ENCODE measurements around the gene APOBEC3H.
A peak's percentile ranks its signal among the peaks of the same experiment; 100 is the strongest.

APOBEC3H gene

DNA sequence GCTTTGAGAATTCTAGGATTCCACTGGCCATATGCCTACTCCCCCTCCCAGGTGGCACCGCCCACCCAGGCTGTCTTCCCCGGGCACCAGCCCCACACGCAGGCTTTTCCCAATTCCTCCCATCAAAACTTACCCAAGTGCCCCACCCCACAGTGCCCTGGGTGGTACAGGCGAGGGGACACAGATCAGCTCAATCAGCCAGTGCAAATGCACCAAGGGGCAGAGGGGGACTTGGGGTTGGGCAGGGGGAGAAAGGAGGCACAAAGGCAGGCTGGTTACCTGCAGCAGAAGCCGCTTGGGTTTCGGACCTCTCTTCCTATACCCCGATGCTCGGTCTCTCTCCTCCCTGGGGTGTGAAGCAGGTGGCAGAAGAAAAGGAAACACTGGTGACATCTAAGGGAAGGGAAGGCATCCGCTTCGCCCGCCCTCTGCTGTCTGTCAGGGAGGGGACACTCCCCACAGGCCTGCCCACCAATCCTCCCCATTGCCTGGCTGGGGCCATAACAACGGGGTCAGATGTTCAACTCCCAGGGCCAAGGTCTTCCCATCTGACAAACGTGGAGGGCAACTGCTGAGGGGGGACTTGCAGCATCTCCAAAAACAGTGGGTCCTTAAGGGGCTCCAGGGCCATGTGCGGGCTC, 41.4 kb downstream of the APOBEC3H start:
- no peak for DNase-seq

DNA sequence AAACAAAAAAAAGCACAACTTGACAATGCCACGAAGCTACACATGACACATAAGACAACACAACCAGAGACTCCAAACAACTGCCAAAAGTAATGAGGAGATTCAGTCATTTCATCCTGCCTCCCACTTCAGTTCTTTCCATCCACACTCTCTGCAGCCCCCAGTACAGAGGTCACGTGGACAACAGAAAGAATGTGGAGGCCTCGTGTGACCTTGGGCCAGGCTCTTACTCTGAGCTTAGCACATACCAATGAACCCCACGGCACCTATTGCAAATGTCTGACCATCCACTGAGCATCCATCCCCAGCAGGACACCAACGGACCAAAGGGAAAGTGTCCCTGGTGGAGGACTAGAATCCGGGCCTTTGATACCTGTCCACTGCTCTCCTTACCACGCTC, 42.9 kb downstream of the APOBEC3H start:
- no peak for DNase-seq

DNA sequence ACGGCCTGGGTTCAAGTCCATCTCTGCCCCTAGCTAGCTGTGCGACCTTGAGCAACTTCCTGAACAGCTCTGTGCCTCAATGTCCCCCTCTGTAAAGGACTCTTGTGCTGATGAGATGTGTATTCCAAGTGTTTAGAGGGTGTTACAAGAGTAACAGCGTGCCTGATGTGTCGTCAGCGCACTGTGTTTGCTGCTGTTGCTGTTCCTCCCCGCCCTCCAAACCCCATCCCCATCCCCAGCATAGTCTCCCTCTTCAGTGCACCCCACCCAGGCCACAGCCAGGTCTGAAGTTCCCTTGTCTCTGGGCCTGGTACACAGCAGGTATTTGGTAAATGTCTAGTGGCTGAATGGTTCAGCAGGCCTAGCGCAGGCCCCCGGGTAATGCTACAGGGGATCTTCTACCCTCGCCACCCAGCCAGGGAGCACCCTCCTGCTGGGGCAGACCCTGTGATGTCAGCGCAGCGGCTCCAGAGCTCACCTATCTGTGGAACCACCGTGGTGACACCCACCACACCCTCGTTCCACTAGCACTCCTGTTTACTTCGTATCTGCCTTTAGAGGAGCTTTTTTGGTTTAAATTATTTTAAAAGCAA, 45.1 kb downstream of the APOBEC3H start:
- DNase-seq = no peak

DNA sequence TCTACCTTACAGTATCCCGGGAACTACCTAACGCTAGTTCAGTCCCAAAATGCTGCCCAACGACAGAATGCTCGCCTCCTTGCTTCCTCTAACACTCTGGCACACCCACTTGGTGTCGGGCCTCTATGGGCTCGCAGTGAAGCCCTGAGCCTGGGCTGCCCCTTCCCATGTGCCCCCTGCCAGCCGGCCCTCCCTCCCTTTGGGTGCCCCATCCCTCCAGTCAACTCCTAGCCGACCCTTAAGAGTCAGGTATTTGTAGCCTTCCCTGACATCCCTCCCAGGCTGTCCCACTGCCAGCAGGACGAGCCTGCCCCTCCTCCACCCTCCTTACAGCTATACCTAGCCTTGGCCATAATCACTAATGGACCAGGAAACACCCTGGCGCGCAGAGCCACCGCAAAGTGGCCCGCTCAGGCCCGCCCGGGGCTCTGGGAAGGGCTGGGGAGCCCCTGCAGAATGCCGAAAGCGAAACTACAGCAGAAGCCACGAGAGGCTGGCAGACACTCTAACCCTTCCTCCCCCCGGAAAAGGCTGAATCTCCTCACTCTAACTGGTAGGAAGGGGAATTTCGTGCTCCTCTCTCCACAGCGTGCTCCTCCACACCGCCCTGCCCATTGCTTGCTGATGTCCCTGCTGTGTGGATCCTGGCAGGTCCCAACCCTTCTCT, 47.2 kb downstream of the APOBEC3H start:
- DNase-seq = peak; percentile 53 to 62

DNA sequence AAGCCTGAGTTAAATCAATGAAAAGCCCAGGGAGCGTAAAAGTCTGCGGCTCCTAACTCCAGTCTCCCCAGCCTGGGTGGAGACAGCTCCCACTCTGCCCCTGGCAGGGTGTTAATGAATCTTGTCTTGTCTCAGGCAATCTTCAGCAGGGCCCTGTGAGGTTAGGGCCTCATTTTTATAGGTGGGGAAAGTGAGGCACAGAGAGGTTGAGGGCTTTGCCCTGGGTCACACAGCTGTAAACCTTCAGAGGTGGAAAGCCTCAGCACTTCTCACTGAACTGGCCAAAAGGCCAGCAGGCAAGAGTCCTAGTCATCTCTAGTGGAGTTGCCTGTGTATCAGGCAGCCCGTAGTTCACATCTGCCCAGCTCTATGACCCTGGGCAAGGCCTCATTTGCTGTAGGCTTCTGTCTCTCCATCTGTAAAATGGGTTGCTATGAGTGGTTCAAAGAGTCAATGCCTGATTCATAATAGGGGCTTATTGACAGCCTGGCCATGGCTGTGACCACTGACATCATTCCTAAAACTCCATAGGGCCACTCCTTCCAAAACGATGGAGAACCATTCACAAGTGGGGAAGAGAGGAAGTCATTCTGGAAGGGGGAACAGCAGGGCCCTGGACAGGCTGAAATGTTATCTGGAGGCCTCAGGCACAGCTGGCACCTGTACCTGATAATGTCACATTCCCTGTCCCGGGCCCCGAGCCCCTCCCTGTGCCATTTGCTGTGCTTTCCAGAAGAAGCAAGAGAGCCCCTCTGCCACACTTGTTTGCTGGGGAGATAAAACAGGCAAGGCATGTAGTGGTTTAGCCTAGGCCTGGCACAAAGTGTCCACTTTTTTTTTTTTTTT, 49.4 kb downstream of the APOBEC3H start:
- no peak for DNase-seq

DNA sequence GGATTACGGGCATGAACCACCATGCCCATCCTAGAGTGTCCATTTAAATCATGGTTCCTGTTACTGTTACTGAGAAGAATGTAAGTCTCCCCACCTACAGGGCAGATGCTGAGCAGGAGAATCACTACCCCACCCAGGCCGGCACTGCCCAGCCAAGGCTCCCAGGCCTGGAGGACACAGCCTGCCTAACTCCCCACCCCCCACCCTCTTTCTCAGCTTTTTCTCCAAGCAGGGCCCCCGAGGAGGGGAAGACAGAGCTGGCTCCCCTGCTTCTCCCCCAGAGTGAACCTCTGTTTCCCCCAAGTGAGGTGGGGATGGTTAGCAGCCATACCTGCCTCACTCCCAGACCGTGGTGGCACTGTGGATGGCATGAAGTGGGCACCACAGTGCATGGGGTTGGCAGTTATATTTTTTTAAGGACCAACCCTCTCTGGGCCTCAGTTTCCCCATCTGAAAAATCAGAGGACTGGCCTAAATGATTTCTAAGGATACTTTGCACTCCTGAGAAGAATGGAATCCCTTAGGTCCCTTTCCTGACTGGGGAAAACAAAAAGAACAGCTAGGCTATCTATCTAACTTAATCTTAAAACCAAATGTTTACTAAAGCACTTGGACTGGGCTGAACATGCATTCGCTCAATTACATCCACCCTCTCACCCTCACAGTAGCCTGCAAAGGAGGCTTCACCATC, 50.4 kb downstream of the APOBEC3H start:
- no peak for DNase-seq

DNA sequence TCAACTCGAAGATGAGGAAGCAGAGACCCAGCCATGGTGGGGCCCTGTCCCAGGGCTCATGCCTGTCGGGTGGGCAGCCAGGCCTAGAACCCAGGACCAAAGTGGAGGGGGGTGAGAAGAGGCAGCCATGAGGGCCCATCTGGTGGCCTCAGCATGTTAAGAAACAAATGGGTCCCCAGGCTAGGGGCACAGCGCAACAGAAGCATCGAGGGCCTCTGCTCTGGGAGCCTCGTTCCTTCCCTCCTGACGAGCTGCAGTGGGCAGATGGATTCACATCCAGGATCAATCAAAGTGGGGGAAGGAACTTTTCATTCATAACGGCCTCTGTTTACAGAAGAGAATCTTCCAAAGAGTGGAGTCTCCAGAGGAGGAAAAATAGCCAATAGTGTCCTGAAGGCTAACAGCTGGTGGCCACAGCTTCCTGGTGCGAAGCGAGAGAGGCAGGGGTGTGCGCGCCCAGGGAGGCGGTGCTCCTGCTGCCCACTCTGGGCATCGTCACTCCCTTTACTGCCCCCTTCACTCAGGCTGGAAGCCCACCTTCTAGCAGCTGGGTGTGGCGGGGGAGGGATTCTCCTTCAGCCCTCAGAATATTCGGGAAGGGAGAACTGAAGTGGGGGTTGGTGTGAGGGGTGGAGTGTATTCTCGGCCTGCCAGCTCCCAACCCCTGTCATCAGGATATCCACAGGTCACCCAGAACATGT, 51.1 kb downstream of the APOBEC3H start:
- no peak for DNase-seq

DNA sequence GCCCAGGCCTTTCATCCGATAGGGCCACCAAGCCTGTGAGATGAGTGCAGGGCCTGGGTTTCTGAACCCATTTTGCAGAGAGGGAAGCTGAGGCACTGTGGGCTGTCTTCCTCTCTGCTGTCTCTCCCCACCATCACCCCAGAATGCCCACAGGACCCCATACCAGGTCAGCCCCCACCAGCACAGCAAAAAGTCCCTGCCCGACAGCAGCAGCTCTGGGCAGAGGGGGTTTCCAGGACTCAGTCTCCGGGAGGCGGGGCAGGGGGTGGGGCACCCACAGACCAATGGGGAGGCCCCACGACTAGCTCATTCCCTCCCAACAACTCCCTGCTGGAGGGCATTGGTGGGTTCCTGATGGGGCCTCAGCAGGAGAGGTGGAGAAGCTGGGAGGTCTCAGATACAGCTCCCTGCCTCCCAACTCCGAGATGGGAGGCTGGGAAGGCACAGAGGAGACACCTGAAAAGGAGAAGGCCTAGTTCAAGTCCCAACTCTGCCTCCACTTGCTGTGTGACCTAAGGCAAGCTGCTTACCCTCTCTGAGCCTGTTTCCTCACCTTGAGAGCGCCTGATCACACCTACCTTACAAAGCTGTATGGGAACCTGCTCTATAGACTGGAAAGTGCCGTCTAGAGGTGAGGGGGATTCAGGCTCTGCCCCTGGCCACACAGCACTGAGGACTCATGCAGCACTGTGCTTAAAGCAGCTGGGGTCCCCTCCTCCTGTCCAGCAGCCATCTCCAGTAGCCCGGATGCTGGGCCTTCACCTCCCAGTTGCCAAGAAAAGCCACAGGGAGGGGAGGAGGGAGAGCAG, 51.9 kb downstream of the APOBEC3H start:
- DNase-seq = peak; percentile 67 to 75

DNA sequence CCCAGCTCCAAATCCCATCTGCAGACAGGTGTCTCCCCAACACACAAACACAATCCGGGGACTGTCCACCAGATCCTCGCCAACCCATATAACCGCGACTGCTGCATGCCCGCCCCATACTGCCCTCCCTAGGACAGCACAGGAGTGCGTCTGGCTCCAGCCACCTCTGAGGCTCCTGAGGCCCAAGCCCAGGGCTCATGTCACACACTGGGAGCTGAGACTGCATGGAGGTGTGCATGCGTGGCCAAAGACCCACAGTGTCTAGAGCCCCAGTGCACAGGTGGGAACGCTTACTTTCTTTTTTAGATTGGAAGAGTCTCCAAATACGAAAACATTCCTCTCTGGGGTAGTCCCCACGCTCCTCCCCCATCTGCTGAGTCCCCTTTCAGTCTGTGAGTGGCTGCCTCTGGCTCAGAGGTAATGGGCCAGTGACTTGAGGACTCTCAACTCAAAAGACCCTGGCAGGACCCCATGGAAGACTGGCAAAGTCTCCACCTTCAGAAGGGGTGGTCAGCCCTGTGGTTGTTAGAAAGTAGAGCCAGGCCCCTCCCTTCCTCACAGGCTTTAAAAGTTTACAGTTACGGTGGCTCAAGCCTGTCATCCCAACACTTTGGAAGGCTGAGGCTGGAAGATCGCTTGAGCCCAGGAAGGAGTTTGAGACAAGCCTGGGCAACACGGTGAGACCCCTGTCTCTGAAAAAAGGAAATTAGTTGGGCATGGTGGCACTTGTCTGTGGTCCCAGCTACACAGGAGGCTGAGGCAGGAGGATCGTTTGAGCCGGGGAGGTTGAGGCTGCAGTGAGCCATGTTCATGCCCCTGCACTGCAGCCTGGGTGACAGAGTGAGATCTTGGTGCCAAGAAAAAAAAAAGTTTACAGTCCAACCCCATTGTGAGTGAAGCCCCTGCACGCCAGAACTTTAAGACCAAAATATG, 53.1 kb downstream of the APOBEC3H start:
- no peak for DNase-seq

DNA sequence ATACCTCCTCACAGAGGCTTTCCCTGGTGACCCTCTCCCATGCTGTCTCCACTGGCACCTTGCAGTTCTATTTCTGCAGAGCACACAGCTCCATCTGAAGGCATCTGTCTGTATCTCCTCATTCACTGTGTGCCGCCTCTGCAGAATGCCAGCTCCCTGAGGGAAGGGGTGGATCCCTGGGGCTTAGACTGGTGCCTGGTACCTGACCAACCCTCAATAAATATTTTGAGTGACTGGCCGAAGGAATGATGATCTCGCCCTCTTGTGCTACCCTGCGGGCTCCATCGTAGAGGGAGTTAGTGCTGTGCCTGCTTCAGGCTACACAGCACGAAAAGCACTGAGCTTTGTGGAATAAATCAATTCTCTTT, 53.8 kb downstream of the APOBEC3H start:
- no peak for DNase-seq

DNA sequence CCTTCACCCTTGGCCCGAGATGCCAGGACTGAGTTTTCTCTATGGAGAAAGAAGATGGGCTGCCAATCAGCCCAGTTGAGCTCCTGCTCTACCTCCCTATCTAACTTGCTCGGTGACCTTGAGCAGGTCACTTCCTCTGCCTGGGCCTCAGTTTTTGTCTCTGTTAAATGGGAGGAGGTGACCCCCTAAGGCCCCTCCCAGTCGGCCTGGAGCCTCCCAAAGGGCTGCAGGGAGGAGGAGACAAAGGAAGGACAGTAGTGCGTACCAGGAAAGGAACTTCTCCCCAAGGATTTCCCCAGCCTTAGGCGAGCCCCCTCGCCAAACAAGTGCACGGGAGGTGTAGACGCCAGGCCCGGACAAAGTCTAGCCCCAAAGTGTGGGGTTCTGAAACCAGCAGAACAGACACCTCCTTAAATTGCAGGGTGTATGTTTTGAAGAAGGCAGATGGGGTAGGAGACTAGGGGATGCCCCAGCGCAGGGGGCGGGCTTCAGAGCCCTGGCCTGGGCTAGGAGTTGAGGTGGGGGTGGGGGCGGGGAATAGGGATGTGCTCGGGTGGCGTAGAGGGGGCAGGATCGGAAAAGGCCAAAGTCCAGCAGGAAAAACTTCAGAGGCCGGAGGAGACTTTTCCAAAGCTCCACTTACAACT, 54.4 kb downstream of the APOBEC3H start:
- no peak for DNase-seq

DNA sequence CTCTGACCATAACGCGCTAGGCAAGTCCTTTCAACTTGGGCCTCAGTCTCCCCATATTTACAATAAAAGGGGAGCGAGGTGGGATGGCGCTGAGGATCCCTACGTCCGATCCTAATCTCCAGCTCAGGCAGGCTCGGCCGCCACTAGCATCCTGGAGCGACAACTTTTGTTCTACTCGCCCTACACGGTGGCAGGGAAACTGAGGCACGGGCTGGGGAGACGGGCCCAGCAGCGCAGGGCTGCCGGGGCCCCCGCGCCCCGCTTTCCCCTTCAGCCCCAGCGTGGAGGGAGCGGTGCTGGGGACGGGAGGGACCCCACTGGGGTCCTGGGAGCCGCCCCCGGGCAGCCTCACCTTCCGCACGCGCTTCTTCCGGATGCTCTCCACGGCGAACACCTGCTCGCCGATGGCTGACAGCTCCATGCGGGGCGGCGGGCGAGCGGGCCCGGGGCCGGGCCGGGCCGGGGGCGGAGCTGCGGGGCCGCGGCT, 55.0 kb downstream of the APOBEC3H start:
- DNase-seq = no peak

DNA sequence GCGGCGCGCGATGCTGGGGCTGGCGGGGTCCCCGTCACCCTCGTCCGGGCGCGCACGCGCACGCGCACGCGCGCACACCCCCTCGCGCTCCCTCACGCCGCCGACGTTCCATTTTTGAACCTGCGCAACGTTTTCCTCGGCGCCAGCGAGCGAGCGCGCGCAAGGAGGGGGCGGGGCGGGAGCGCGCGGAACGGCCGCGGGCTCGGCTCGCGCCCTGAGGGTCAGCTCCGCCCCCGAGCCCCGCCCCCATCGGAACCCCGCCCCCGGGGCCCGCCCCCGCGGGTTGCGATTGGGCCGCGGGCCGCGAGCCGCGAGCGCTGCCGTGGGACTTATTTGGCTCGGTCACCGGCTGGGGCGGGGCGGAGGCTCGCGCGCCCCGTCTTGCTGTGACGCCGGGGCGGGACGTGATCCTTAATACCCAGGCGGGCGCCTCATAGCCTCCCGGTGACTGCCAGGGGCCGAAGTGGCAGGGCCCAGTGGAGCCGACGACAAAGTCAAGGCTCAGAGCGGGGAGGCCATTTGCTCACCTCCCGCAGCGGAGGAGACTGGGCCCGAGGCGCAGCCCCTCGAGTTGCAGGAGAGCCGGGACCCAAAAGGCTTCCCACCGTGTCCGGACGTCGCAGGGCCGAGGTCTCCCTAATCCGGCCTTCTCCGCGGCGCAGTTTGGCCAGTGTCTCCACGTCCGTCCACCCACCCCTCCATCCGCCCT, 55.6 kb downstream of the APOBEC3H start, which contains the start of gene CBX7:
TSS of gene CBX7 (minus strand) at position 170 of the 709 bp plus-strand sequence. CDS start 236 bp downstream, outside the sequence.
- peak; percentile 88 to 89 for DNase-seq

DNA sequence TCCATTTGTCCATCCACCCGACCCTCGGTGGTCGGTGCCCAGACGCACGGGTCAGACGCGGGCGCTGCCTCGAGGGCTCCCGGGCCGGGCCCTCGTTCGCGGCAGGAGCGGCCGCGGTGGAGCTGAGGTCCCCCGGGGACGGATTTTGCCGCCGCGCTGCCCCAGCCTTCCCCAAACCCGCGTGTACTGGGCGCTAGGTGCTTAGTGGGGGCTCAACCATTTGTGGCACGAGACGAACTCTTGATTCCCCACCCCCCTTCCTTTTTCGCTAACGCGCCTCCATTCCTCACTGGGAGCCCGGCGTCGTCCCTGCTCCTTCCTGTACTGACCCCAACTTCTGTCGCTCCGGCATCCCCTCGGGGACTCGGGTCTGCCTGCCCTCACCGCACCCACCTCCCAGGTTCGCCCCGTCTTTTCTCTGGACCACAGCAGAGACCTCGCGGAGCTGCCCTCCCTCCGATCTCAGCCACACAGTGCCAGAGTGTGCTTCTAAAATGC, 56.2 kb downstream of the APOBEC3H start:
- no peak for DNase-seq
